GM20000 (cell line): ENCODE measurements around the gene KCTD18.
A peak's percentile ranks its signal among the peaks of the same experiment; 100 is the strongest.

ENCODE experiments used
- DNase-seq: peaks from one replicate; pipeline ENCODE4 v3.0.0; 2012; ENCODE audit warnings: low spot score
- TF ChIP-seq, protein P1 (sequence below): IDR thresholded peaks from 2 replicates; pipeline ENCODE4 v1.5.1; 2012; ENCODE audit warnings: mild to moderate bottlenecking, control low read depth; ENCODE audit errors: extremely low read depth, missing control alignments

Gene KCTD18

DNA sequence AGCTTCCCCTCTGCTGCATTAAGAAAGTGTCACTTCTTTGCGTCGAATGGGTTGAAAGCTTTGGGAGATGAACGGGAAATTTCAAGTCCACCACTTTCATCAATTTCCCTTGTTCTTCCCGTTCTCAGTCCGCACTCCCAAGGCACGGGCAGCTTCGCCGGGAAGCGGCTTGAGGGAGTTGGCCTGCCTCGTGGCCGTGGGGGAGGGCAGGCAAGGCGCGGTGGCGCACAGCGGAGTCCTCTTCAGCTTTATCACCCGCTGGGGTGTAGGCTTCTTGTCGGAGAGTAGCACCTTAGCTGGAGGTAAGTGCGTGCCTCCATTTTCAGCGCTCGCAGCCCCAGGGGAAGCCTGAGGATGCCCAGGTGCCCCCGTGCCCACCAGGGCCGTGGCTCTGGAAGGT is 19.9 kb downstream of the KCTD18 start:
- TF ChIP-seq, protein P1, sequence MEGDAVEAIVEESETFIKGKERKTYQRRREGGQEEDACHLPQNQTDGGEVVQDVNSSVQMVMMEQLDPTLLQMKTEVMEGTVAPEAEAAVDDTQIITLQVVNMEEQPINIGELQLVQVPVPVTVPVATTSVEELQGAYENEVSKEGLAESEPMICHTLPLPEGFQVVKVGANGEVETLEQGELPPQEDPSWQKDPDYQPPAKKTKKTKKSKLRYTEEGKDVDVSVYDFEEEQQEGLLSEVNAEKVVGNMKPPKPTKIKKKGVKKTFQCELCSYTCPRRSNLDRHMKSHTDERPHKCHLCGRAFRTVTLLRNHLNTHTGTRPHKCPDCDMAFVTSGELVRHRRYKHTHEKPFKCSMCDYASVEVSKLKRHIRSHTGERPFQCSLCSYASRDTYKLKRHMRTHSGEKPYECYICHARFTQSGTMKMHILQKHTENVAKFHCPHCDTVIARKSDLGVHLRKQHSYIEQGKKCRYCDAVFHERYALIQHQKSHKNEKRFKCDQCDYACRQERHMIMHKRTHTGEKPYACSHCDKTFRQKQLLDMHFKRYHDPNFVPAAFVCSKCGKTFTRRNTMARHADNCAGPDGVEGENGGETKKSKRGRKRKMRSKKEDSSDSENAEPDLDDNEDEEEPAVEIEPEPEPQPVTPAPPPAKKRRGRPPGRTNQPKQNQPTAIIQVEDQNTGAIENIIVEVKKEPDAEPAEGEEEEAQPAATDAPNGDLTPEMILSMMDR = no peak
- no peak for DNase-seq

DNA sequence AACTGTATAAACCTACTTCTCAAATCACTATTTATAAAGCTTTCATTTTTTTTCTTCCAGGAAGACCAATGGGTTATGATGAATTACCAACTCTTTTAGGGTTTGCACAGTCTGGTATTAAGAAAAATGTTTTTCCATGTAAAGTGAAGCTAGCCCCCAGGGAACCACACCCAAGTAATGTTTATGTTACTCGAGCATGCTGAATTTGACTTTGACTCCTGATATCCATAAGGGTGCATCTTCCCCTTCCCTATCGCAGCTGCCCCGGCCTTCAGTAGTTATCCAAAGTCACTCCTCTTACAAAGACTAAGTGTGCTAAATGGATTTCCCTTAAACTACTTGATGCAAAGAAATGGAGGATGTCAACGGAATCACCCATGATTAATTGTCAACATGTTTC is 21.7 kb downstream of the KCTD18 start:
- no peak for DNase-seq
- TF ChIP-seq, protein P1 = no peak

GRCh38 chr2:200486529-200486928 is 23.3 kb downstream of the KCTD18 start:
- TF ChIP-seq, protein P1 = no peak
- DNase-seq = no peak

- TF ChIP-seq, protein P1 = no peak
Measured at GRCh38 chr2:200484934-200485333, 24.9 kb downstream of the KCTD18 start.

GRCh38 chr2:200483729-200484198 is 26.1 kb downstream of the KCTD18 start:
- TF ChIP-seq, protein P1 = peak; percentile 74
- peak; percentile 60 for DNase-seq

More at GRCh38 chr2:200484934-200485333, 24.9 kb downstream of the KCTD18 start:
- no peak for DNase-seq

DNA sequence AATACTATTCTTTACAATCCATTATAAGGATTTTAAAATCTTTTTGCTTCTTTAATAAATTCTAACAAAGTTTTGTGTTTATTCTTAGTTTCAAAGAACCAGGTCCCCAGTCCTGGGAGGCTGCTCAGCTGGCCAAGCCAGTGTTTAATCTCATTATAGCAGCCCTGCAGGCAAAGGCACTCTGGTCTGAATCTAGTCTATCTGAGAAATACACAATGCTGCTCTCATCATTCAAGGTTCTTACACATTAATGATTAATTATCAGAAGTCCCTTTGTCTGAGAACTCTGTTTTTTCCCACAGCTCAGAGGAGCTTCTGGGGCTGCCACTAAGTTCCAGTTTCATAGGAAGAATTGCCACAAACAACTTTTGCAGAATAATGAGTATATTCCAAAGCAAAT is 27.7 kb downstream of the KCTD18 start:
- peak; percentile 34 for DNase-seq
- TF ChIP-seq, protein P1 = no peak

GRCh38 chr2:200479692-200480265 is 30.1 kb downstream of the KCTD18 start:
- no peak for DNase-seq
- TF ChIP-seq, protein P1 = no peak
